HepG2 (cell line): ENCODE results near the gene TMEM253. TPM values are rescaled to one million over a fixed set of nuclear protein-coding genes. Genes with fewer than 3 reads are reported as not detected.

Experiments
- CCAR2 ChIP-seq: fragments of 200-400 bp; formaldehyde crosslinking; optimal IDR thresholded peaks from 2 replicates; pipeline ENCODE3; 2018; ENCODE audit warnings: low read depth, mild to moderate bottlenecking, low read length, moderate library complexity
- EEA1 ChIP-seq: sonication (generic); formaldehyde crosslinking; IDR thresholded peaks from 2 replicates; pipeline ENCODE4 v1.5.1; 2020; ENCODE audit warnings: mild to moderate bottlenecking, missing genetic modification reagents, borderline replicate concordance
- SOX13 ChIP-seq, 3 experiments: fragments of 450-650 bp in 1 of 3; sonication (generic) in 1 of 3; formaldehyde crosslinking in 1 of 3; IDR thresholded peaks in 2 of 3; conservative IDR thresholded peaks in 1 of 3; 2 replicates each; pipeline versions ENCODE4 v1.5.0 to v1.6.1; 2016 to 2020; ENCODE audit warnings: antibody characterized with exemption in 1 of 3, mild to moderate bottlenecking in 1 of 3, missing compliant biosample characterization in 1 of 3, missing genetic modification reagents in 1 of 3, moderate library complexity in 1 of 3
- SRF ChIP-seq: IDR thresholded peaks from 2 replicates; pipeline ENCODE4 v1.6.1; 2011; ENCODE audit warnings: mild to moderate bottlenecking, low read depth, low read length, moderate library complexity
- TAF1 ChIP-seq: sonication (generic); formaldehyde crosslinking; IDR thresholded peaks from 2 replicates; pipeline ENCODE4 v1.4.0; 2020; ENCODE audit warnings: missing genetic modification reagents
- TBX2 ChIP-seq: sonication (generic); formaldehyde crosslinking; IDR thresholded peaks from 2 replicates; pipeline ENCODE4 v1.5.0; 2020; ENCODE audit warnings: missing genetic modification reagents, mild to moderate bottlenecking, borderline replicate concordance
- ZKSCAN5 ChIP-seq: sonication (generic); formaldehyde crosslinking; IDR thresholded peaks from 2 replicates; pipeline ENCODE4 v1.5.1; 2020; ENCODE audit warnings: mild to moderate bottlenecking, missing genetic modification reagents
- ZNF160 ChIP-seq: sonication (generic); formaldehyde crosslinking; IDR thresholded peaks from 2 replicates; pipeline ENCODE4 v1.8.0; 2022; ENCODE audit warnings: mild to moderate bottlenecking, inconsistent platforms, missing genetic modification reagents
- ZNF256 ChIP-seq: sonication (generic); formaldehyde crosslinking; conservative IDR thresholded peaks from 2 replicates; pipeline ENCODE4 v1.4.0; 2020; ENCODE audit warnings: missing genetic modification reagents
- polyA plus RNA-seq, 8 experiments: library from polyadenylated mRNA; depleted of rRNA in 3 of 8; stranded (reverse) in 7 of 8; unstranded in 1 of 8; fragments of >200 nt; fragmentation: Illumina TruSeq in 4 of 8; extraction: Trizol in 4 of 8; gene quantifications; 2 replicates each; pipeline versions ENCODE4 v1.2.1 to v1.2.3, GENCODE V29; 2011 to 2016; ENCODE audit warnings: low read depth in 4 of 8, missing spikeins in 1 of 8, mixed read lengths in 1 of 8; ENCODE audit not compliant: insufficient read depth in 1 of 8
- total RNA-seq, 5 experiments: library from RNA; depleted of rRNA; stranded (reverse); fragments of >200 nt; fragmentation: Illumina TruSeq; extraction: Trizol; gene quantifications; 2 replicates each; pipeline ENCODE4 v1.2.3, GENCODE V29; 2016; ENCODE audit warnings: low read depth in 1 of 5
- TF ChIP-seq, protein P1 (sequence below), 2 experiments: fragments of 450-650 bp in 1 of 2; sonication (generic) in 1 of 2; formaldehyde crosslinking; IDR thresholded peaks; 2 replicates each; pipeline versions ENCODE4 v1.5.0 to v1.8.0; 2020 to 2022; ENCODE audit warnings: mild to moderate bottlenecking in 1 of 2, missing genetic modification reagents in 1 of 2
- TF ChIP-seq, protein P2 (sequence below): sonication (generic); formaldehyde crosslinking; IDR thresholded peaks from 2 replicates; pipeline ENCODE4 v1.4.0; 2020; ENCODE audit warnings: low read depth, missing genetic modification reagents
- TF ChIP-seq, protein P3 (sequence below): sonication (generic); formaldehyde crosslinking; IDR thresholded peaks from 2 replicates; pipeline ENCODE4 v1.4.0; 2020; ENCODE audit warnings: missing genetic modification reagents
- TF ChIP-seq, protein P4 (sequence below): IDR thresholded peaks from 2 replicates; pipeline ENCODE4 v1.6.1; 2016; ENCODE audit warnings: low read depth, control low read depth
- TF ChIP-seq, protein P5 (sequence below), 2 experiments: sonication (generic) in 1 of 2; formaldehyde crosslinking in 1 of 2; IDR thresholded peaks; 2 replicates each; pipeline versions ENCODE4 v1.4.0 to v1.6.1; 2016 to 2020; ENCODE audit warnings: borderline replicate concordance in 1 of 2, low read depth in 1 of 2, mild to moderate bottlenecking in 1 of 2, missing genetic modification reagents in 1 of 2

TMEM253 gene
- total and polyA plus RNA-seq, 2 of the 13 experiments (the other 11 are each of a cell fraction or from before 2014, with no cell fraction given): 0.29 to 0.45 TPM

DNA sequence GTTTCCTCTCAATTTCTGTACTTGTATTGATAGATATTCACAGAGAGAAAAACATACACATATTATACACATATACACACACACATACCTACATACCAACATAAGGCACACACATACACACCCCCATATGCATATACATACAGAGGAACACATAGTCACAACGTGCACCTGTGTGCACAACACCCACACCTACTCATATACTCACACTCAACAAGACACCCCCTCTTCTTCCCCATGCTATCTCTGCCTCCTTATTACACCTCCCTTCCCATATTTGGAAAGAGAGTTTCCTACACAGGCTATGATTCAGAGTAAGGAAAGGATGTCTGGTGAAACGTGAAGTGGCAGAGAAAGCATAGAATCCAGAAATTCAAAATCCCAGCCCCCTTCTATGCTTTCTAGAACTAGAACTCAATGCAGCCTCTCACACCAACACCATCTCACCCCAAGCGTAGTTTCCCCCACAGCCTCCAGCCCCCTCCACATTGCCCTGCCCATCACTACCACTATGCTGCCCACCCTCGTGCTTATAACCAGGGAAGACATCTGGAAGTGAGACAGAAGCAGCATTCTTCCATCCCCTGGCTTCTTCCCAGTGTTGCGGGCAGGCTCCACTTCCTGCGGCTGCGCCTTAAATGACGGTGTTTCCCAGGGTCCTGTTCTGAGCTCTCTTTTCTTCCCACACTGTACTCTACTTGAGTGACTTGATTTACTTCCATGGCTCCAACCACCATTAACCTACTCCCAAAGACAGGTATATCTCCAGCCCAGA lies 40.8 kb upstream of the TMEM253 start (continued):
- TF ChIP-seq, protein P1, sequence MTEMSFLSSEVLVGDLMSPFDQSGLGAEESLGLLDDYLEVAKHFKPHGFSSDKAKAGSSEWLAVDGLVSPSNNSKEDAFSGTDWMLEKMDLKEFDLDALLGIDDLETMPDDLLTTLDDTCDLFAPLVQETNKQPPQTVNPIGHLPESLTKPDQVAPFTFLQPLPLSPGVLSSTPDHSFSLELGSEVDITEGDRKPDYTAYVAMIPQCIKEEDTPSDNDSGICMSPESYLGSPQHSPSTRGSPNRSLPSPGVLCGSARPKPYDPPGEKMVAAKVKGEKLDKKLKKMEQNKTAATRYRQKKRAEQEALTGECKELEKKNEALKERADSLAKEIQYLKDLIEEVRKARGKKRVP (CRISPR knock-in tag; IDR thresholded peaks at IDR 0.05): no peak
- no peak for TF ChIP-seq EEA1 (CRISPR knock-in tag)
- TF ChIP-seq CCAR2: no peak
- TF ChIP-seq, protein P2, sequence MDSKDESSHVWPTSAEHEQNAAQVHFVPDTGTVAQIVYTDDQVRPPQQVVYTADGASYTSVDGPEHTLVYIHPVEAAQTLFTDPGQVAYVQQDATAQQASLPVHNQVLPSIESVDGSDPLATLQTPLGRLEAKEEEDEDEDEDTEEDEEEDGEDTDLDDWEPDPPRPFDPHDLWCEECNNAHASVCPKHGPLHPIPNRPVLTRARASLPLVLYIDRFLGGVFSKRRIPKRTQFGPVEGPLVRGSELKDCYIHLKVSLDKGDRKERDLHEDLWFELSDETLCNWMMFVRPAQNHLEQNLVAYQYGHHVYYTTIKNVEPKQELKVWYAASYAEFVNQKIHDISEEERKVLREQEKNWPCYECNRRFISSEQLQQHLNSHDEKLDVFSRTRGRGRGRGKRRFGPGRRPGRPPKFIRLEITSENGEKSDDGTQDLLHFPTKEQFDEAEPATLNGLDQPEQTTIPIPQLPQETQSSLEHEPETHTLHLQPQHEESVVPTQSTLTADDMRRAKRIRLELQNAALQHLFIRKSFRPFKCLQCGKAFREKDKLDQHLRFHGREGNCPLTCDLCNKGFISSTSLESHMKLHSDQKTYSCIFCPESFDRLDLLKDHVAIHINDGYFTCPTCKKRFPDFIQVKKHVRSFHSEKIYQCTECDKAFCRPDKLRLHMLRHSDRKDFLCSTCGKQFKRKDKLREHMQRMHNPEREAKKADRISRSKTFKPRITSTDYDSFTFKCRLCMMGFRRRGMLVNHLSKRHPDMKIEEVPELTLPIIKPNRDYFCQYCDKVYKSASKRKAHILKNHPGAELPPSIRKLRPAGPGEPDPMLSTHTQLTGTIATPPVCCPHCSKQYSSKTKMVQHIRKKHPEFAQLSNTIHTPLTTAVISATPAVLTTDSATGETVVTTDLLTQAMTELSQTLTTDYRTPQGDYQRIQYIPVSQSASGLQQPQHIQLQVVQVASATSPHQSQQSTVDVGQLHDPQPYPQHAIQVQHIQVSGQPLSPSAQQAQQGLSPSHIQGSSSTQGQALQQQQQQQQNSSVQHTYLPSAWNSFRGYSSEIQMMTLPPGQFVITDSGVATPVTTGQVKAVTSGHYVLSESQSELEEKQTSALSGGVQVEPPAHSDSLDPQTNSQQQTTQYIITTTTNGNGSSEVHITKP: no peak
- no peak for TF ChIP-seq ZNF256 (CRISPR knock-in tag)
- no peak for TF ChIP-seq ZKSCAN5
- TF ChIP-seq, protein P3, sequence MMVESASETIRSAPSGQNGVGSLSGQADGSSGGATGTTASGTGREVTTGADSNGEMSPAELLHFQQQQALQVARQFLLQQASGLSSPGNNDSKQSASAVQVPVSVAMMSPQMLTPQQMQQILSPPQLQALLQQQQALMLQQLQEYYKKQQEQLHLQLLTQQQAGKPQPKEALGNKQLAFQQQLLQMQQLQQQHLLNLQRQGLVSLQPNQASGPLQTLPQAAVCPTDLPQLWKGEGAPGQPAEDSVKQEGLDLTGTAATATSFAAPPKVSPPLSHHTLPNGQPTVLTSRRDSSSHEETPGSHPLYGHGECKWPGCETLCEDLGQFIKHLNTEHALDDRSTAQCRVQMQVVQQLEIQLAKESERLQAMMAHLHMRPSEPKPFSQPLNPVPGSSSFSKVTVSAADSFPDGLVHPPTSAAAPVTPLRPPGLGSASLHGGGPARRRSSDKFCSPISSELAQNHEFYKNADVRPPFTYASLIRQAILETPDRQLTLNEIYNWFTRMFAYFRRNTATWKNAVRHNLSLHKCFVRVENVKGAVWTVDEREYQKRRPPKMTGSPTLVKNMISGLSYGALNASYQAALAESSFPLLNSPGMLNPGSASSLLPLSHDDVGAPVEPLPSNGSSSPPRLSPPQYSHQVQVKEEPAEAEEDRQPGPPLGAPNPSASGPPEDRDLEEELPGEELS (CRISPR knock-in tag): no peak
- 0 out of 2 replicates have a peak, but pooled peaks have one; percentile 1 for TF ChIP-seq TBX2 (CRISPR knock-in tag)
- 0 out of 2 replicates have a peak, but pooled peaks have one; percentile 15 for TF ChIP-seq SRF
- no peak for TF ChIP-seq TAF1 (CRISPR knock-in tag)
- TF ChIP-seq, protein P4, sequence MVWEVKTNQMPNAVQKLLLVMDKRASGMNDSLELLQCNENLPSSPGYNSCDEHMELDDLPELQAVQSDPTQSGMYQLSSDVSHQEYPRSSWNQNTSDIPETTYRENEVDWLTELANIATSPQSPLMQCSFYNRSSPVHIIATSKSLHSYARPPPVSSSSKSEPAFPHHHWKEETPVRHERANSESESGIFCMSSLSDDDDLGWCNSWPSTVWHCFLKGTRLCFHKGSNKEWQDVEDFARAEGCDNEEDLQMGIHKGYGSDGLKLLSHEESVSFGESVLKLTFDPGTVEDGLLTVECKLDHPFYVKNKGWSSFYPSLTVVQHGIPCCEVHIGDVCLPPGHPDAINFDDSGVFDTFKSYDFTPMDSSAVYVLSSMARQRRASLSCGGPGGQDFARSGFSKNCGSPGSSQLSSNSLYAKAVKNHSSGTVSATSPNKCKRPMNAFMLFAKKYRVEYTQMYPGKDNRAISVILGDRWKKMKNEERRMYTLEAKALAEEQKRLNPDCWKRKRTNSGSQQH (CRISPR knock-in tag): no peak
- no peak for TF ChIP-seq ZNF160 (CRISPR knock-in tag)
- TF ChIP-seq, protein P5, sequence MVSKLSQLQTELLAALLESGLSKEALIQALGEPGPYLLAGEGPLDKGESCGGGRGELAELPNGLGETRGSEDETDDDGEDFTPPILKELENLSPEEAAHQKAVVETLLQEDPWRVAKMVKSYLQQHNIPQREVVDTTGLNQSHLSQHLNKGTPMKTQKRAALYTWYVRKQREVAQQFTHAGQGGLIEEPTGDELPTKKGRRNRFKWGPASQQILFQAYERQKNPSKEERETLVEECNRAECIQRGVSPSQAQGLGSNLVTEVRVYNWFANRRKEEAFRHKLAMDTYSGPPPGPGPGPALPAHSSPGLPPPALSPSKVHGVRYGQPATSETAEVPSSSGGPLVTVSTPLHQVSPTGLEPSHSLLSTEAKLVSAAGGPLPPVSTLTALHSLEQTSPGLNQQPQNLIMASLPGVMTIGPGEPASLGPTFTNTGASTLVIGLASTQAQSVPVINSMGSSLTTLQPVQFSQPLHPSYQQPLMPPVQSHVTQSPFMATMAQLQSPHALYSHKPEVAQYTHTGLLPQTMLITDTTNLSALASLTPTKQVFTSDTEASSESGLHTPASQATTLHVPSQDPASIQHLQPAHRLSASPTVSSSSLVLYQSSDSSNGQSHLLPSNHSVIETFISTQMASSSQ (IDR thresholded peaks at IDR 0.05; ENCODE audit: low read depth): no peak
- TF ChIP-seq, protein P5 (CRISPR knock-in tag; IDR thresholded peaks at IDR 0.05; ENCODE audit: borderline replicate concordance): no peak
- no peak for TF ChIP-seq SOX13 (IDR thresholded peaks at IDR 0.05)
- no peak for TF ChIP-seq SOX13 (CRISPR knock-in tag; conservative IDR thresholded peaks at IDR 0.05 in 1 of 2, IDR thresholded peaks at IDR 0.05 in 1 of 2)
